ENCODE data around the gene PRMT3. TPM values are rescaled to one million over a fixed set of nuclear protein-coding genes. Genes with fewer than 3 reads are reported as not detected.
"Not testable (repeated sequence)": the region's sequence is repeated elsewhere in the genome, so short reads cannot be mapped to it uniquely, and the experiment has no call there.

The PRMT3 gene
- polyA plus RNA-seq, 6 donors from 2014 or later, result 5.8 to 17.1 (median 9.5) TPM

DNA sequence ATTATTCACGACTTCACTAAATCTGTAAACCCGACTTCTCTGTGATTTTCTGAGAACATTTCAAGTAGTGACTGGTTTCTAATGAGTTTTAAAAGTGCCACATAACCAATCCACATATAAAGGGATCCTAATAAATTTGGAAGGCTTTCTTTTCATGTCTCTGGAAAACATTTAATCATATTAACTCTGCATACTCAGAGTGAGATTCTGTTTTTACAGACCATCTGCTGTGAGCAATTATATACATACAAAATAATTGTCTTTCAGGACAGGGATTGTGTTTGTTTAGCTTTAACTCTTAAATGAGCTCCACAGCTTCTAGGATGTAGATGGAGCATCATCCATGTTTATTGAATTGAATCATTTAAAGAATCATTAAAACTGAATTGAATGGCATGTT, 65.1 kb downstream of the PRMT3 start:
- ATAC-seq (ENCODE audit: low read depth in 2 of 2), result no peak
- no peak overlapping the region for H3K27ac Mint-ChIP-seq

DNA sequence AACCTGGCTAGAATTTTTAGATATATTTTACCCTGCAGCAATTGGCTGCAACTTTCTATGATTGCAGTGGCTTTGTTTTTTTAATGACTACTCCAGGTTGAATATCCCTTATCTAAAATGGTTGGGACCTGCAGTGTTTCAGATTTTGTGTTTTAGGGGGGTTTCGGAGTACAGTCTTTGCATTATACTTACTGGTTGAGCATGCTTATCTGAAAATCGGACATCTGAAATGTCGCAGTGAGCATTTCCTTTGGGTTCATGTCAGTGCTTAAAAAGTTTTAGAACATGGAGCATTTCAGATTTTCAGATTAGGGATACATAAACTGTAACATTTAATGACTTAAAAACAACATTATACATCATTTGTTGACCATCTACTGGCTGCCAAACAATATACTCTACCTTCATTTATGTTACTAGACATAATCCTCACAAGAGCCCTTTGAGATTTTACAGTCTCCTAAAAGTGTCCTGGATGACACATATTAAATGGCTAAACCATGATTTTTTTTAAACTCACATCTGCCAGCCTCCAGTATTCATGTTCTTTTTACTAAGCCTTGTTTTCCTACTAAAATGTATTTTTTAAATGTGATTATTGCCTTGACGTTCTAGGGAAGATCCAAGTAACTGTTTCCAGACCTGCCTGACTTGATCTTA, 66.3 kb downstream of the PRMT3 start:
- peaks cover 8 to 20% of the 10 kb centered on the region in 2 donors for H3K36me3 Mint-ChIP-seq
- DNase-seq, result no peak
- no peaks in the 10 kb centered on the region for H3K9me3 Mint-ChIP-seq
- peaks cover 0 to 4% (median 4%) of the 10 kb centered on the region in 3 donors for H3K4me1 Mint-ChIP-seq
- no peaks in the 10 kb centered on the region for H3K27me3 Mint-ChIP-seq
- ATAC-seq (ENCODE audit: low read depth in 2 of 2), result no peak
- no peak overlapping the region for H3K4me3 Mint-ChIP-seq
- H3K27ac Mint-ChIP-seq, result no peak overlapping the region

More for the DNA sequence above, 65.1 kb downstream of the PRMT3 start:
- Mint-ChIP-seq H3K9me3 (no peaks in the 10 kb centered on the region), H3K36me3 (peaks cover 8 to 20% of the 10 kb centered on the region in 2 donors), H3K4me1 (peaks cover 0 to 4% (median 4%) of the 10 kb centered on the region in 3 donors), H3K27me3 (no peaks in the 10 kb centered on the region), H3K4me3 (no peak overlapping the region)
- no peak for DNase-seq

DNA sequence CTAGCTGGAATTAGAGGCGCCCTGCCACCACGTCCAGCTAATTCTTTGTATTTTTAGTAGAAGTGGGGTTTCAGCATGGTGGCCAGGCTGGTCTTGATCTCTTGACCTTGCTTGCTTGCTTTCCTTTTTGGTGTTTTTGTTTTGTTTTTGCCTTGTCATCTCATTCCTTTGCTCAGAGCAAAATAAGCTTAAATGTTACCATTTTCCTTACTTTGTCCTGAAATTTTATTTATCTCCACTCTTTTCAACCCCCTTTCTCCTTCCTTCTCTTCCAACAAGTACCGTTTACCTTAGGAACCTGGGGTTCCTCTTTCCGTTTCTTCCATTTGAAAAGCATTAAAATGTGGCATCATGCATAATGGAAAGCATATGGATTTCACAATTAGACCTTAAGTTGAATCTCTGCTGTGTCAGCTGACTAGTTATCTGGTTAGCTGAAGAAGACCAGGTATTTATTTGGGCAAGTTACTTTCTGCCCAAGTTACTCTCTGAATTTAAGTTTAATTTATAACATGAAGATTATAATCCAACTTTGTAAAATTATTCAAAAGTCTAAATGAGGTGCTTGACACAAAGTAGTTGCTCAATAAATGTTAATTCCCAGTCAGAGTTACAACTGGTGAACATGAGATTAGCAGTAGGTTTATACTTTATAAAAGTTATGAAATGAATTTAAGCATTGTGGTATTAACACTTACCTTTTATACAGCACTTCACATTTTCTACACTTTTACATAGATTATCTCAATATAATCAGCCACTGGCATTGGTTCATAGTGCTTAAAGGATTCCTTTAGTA, 69.7 kb downstream of the PRMT3 start:
- no peaks in the 10 kb centered on the region for H3K27me3 Mint-ChIP-seq
- peaks cover 0 to 8% (median 0%) of the 10 kb centered on the region in 3 donors for H3K4me1 Mint-ChIP-seq
- DNase-seq, result no peak
- H3K4me3 Mint-ChIP-seq, result no peak overlapping the region
- no peak for ATAC-seq (ENCODE audit: low read depth in 2 of 2)
- no peak overlapping the region for H3K27ac Mint-ChIP-seq
- no peaks in the 10 kb centered on the region for H3K9me3 Mint-ChIP-seq
- H3K36me3 Mint-ChIP-seq, result peaks cover 8 to 26% of the 10 kb centered on the region in 2 donors

DNA sequence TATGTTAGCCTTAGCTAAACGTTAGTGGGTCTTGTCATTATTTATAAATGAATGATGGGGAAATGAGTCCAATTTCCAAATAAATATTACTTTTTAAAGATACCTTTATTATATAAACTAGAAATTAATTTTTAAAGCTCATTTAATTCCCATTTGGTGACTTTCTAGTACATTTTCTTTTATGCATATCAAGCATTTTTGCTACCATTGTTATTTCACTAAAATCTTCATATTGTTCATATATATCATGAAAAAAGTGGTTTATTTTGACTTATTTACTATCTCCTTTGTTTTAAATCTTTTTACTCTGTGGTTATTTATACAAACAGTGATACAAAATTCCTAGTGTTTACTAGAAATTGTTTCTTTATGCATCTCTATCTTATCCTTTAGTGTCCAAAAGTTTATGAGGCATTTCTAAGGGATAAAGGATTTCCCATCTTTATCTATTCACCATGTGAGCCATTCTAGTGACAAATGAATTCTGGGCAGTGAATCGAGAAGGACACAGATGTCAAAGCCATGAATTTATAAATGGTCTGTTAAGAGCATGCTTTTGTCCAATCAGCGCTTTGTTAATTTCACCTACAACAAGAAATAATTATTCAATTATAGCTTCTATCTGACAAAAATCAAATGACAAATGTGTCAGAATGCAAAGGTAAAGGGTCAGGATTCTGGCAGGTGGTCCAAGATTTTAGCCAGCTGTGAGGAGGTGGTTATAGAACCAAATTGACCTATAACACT, 70.6 kb downstream of the PRMT3 start:
- Mint-ChIP-seq H3K4me1 (peaks cover 0 to 8% (median 0%) of the 10 kb centered on the region in 3 donors), H3K27me3 (no peaks in the 10 kb centered on the region), H3K9me3 (no peaks in the 10 kb centered on the region), H3K27ac (no peak overlapping the region), H3K36me3 (peaks cover 8 to 28% of the 10 kb centered on the region in 2 donors), H3K4me3 (no peak overlapping the region)
- ATAC-seq (ENCODE audit: low read depth in 2 of 2) (no peak), DNase-seq (no peak)

DNA sequence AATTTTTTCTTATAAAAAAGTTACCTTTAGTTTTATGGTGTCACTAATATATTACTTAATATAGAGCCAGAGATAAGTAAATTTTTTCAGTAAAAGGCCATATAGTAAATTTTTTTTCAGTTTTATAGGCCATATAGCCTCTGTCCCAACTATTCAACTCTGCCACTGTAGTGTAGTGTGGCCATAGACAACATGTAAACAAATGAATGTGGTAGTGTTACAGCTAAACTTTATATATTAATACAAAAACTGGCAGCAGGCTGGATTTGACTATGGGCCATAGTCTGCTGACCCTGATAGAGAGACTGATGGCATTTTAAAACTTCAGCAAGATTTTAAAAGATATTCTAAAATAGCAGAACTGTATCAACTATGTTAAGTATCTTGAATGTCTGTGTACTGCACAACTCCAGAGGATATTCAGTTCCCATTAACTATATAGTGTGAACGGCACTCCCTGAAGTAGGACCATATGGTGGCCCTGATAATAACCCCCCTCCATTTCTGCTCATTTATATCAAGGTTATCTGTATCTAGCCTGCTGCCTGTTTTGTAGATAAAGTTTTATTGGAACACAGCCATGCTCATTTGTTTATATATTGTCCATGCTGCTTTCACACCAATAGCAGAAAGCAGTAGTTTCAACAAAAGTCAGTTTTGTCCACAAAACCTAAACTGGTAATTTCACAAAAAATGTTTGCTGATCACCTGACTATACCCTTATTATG, 71.6 kb downstream of the PRMT3 start:
- Mint-ChIP-seq H3K27me3 (no peaks in the 10 kb centered on the region), H3K4me3 (no peak overlapping the region)

DNA sequence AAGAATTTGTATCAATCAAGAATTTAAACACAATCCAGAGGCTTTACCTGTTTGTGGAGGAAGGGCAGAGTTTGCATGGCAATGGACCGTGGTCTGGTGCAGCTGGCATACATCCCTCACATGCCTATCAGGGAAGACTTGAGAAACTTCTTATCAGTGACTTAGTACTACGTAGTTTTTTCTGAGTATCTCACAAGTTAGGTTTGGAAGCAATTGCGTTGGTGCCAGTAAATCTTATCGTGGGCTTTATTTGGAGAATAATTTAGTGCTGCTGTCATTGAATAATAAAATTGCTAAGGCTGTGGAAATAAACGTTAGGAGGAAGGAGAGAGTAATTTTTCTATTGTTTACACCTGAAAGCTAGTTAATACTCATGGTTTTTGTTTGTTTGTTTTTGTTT, 72.3 kb downstream of the PRMT3 start:
- peaks cover 8 to 30% of the 10 kb centered on the region in 2 donors for H3K36me3 Mint-ChIP-seq
- peak overlapping the region in 1 of 6 donors; percentile 9 for H3K27ac Mint-ChIP-seq
- DNase-seq (no peak), ATAC-seq (ENCODE audit: low read depth in 2 of 2) (no peak)
- H3K4me1 Mint-ChIP-seq, result peaks cover 0 to 8% (median 0%) of the 10 kb centered on the region in 3 donors
- no peak overlapping the region for H3K4me3 Mint-ChIP-seq
- H3K27me3 Mint-ChIP-seq, result no peaks in the 10 kb centered on the region
- H3K9me3 Mint-ChIP-seq, result no peaks in the 10 kb centered on the region

More for the DNA sequence above, 71.6 kb downstream of the PRMT3 start:
- H3K4me1 Mint-ChIP-seq, result peaks cover 0 to 8% (median 0%) of the 10 kb centered on the region in 3 donors
- peak overlapping the region in 1 of 6 donors; percentile 59 for H3K27ac Mint-ChIP-seq
- H3K36me3 Mint-ChIP-seq, result peaks cover 8 to 29% of the 10 kb centered on the region in 2 donors
- DNase-seq (no peak), ATAC-seq (ENCODE audit: low read depth in 2 of 2) (no peak)
- no peaks in the 10 kb centered on the region for H3K9me3 Mint-ChIP-seq

DNA sequence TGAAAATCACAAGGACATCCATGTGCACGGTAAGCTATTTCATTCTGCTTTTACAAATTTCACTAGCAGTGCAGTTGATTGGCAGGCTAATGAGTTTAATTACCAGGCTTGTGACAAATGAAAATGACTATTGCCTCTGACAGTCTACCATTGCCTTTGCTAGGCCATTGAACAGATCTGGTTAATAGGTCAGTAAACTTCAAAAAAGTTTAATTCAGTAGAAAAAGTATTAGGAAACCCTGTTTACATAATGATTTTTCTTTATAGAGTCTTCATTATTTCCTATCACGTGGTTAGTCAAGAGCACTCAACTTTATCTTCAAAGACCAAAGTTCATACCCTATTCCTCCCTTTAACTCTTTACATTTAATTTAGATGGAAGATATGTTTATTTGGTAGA, 77.0 kb downstream of the PRMT3 start:
- no peak overlapping the region for H3K4me3 Mint-ChIP-seq
- H3K9me3 Mint-ChIP-seq, result no peaks in the 10 kb centered on the region
- H3K27me3 Mint-ChIP-seq, result no peaks in the 10 kb centered on the region
- peaks cover 0 to 38% of the 10 kb centered on the region in 2 donors for H3K36me3 Mint-ChIP-seq
- peaks cover 0 to 4% (median 0%) of the 10 kb centered on the region in 3 donors for H3K4me1 Mint-ChIP-seq
- ATAC-seq (ENCODE audit: low read depth in 2 of 2) (no peak), DNase-seq (no peak)
- no peak overlapping the region for H3K27ac Mint-ChIP-seq

DNA sequence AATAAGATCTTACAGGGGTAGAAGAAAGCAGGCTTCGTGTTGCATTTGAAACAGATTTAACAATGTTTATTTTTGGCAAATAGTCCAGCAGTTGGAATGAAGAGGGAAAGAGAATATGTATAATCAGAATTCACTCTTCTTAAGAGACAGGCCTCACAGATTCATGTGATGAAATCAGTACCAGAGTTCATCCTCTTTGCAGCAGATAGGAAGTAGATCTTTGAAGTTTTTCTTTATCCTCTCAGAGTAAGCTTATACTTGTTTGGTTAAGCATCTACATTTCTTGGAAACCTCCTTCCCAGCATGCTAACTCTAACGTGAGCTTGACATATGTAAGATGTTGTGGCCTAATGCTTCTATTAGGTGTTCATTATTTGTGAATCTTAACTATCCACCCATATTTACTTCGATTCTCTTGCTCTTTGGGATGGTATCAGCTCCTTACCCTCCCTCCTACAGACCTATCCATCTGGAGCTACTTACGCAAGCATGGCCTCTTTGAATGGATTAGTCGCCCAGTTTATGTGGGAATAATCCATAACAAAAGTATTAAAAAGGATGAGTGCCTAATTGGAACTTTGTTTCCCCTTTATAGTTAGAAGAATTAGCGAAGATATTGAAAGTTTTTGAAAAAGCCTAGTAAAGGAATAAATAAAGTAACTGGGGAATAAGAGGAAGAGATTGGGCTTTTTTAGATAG, 80.1 kb downstream of the PRMT3 start:
- Mint-ChIP-seq H3K27me3 (no peaks in the 10 kb centered on the region), H3K9me3 (peaks cover 0 to 8% (median 4%) of the 10 kb centered on the region in 7 donors), H3K36me3 (peaks cover 6 to 38% of the 10 kb centered on the region in 2 donors), H3K4me1 (peaks cover 5 to 15% (median 6%) of the 10 kb centered on the region in 3 donors), H3K27ac (peak overlapping the region in 1 of 6 donors; percentile 62), H3K4me3 (no peak overlapping the region)
- ATAC-seq (ENCODE audit: low read depth in 2 of 2) (no peak), DNase-seq (no peak)

DNA sequence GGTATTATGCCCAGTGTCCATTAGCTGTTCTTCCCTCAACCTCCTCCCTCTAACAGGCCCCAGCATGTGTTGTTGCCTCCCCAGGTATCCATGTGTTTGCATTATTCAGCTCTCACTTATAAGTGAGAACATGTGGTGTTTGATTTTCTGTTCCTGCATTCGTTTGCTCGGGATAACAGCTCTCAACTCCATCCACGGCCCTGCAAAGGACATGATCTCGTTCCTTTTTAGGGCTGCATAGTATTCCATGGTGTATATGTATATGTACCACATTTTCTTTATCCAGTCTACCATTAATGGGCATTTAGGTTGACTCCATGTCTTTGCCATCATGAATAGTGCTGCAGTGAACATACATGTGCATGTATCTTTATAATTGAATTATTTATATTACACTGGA, 82.8 kb downstream of the PRMT3 start:
- Mint-ChIP-seq H3K27me3 (no peaks in the 10 kb centered on the region), H3K4me1 (peaks cover 22 to 36% (median 23%) of the 10 kb centered on the region in 3 donors), H3K27ac (no peak overlapping the region), H3K36me3 (peaks cover 6 to 24% of the 10 kb centered on the region in 2 donors), H3K4me3 (no peak overlapping the region), H3K9me3 (peaks cover 0 to 8% (median 4%) of the 10 kb centered on the region in 7 donors)
- ATAC-seq (ENCODE audit: low read depth in 2 of 2), result no peak
- DNase-seq, result no peak

DNA sequence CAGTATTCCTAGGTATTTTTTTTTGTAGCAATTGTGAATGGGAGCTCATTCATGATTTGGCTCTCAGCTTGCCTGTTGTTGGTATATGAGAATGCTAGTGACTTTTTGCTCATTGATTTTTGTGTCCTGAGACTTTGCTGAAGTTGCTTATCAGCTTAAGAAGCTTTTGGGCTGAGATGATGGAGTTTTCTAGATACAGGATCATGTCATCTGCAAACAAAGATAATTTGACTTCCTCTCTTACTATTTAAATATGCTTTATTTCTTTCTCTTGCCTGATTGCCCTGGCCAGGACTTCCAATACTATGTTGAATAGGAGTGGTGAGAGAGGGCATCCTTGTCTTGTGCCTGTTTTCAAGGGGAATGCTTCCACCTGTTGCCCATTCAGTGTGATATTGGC, 84.4 kb downstream of the PRMT3 start:
- H3K4me3 Mint-ChIP-seq, result not testable (repeated sequence)

DNA sequence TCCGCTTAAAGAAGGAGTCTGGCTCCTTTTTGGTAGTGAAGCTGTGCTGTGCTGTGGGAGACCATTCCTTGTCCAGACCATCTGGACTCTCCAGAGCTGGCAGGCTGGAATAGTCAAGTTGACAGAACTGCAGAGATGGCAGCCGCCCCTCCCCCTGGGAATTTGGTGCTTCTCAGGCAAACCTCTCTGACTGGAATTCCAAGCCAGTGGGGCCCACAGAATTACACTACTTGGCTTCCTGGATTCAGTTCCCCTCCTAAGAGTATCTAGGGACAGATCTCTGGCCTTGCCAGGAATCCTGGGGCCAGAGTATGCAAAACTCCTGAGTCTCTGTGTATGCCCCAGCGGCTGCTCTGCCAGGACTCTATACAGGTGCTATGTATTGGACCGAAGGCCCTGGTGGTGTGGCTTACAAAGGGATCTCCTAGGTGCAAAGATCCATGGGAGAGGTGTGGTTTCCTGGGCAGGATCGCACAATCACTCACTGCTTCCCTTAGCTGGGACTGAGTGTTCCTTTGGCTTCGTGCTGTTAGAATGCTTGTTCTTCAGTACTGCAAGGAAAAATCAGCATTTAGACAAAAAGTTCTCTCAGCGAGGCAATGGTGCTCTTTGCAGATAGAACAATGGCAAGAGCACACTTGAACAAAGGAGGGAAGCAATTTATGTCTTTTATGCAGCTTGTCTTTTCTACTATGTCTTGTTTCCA, 86.8 kb downstream of the PRMT3 start:
- peak overlapping the region in 3 of 8 donors; percentile 5 to 70 (median 42) for H3K4me3 Mint-ChIP-seq
- peaks cover 6 to 7% of the 10 kb centered on the region in 2 donors for H3K36me3 Mint-ChIP-seq
- ATAC-seq (ENCODE audit: low read depth in 2 of 2), result no peak
- no peaks in the 10 kb centered on the region for H3K27me3 Mint-ChIP-seq
- H3K9me3 Mint-ChIP-seq, result peaks cover 0 to 8% (median 4%) of the 10 kb centered on the region in 7 donors
- peak overlapping the region in 5 of 6 donors; percentile 10 to 88 (median 67) for H3K27ac Mint-ChIP-seq
- peaks cover 28 to 46% (median 36%) of the 10 kb centered on the region in 3 donors for H3K4me1 Mint-ChIP-seq
- no peak for DNase-seq

More for the DNA sequence above, 84.4 kb downstream of the PRMT3 start:
- Mint-ChIP-seq H3K27ac (peak overlapping the region in 3 of 6 donors; percentile 30 to 90 (median 66)), H3K36me3 (peaks cover 6 to 24% of the 10 kb centered on the region in 2 donors), H3K4me1 (peaks cover 26 to 41% (median 27%) of the 10 kb centered on the region in 3 donors)
- DNase-seq; H3K27me3 Mint-ChIP-seq; ATAC-seq (ENCODE audit: low read depth in 2 of 2); H3K9me3 Mint-ChIP-seq: not testable (repeated sequence)

Measured in naive B cell (primary cell).